ENCODE results near the gene APRT. TPM values are rescaled to one million over a fixed set of nuclear protein-coding genes. Genes with fewer than 3 reads are reported as not detected.

APRT gene
- total RNA-seq, 4 donors from 2014 or later, result 74.8 to 135 (median 101) TPM

DNA sequence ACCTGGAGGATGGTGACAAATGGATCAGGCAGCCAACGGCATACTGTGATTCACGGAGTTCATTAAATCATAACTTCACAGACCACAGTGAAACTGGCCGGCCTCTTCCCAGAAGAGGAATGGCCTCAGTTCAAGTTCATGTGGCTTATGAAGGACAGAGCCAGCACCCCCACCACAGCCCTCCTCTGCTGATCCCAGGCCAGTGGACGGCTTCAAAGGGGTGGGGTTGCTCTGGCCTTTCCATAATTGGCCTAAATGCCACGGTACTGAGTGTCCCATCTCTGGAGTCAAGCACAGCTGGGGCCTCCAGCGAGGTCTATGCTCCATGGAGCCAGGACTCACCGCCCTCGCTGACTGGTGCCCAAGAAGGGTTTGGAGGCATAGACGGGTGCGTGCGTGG is 23.7 kb upstream of the APRT start:
- TF ChIP-seq, protein P1, sequence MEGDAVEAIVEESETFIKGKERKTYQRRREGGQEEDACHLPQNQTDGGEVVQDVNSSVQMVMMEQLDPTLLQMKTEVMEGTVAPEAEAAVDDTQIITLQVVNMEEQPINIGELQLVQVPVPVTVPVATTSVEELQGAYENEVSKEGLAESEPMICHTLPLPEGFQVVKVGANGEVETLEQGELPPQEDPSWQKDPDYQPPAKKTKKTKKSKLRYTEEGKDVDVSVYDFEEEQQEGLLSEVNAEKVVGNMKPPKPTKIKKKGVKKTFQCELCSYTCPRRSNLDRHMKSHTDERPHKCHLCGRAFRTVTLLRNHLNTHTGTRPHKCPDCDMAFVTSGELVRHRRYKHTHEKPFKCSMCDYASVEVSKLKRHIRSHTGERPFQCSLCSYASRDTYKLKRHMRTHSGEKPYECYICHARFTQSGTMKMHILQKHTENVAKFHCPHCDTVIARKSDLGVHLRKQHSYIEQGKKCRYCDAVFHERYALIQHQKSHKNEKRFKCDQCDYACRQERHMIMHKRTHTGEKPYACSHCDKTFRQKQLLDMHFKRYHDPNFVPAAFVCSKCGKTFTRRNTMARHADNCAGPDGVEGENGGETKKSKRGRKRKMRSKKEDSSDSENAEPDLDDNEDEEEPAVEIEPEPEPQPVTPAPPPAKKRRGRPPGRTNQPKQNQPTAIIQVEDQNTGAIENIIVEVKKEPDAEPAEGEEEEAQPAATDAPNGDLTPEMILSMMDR (IDR thresholded peaks at IDR 0.05; ENCODE audit: low read depth), result no peak

DNA sequence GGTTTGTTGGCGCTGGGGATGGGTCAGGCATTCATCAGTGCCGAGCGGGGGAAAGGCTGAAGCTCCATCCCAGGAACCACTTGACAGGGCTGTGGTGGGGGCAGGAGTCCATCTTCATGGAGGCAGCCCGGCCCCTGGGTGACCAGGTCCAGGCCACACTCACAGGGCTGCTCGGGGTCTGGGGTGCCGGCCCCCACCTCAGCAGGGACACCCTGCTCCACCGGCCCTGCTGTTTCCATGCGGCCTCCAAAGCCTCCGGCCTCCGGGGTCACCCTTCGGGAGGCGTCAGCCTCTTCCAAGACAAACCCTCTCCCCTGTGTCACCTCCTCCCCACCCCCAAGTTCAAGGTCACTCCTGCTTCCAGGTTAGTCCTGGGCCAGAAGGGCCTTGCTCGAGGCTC is 22.9 kb upstream of the APRT start:
- TF ChIP-seq, protein P1 (IDR thresholded peaks at IDR 0.05; ENCODE audit: low read depth), result no peak

DNA sequence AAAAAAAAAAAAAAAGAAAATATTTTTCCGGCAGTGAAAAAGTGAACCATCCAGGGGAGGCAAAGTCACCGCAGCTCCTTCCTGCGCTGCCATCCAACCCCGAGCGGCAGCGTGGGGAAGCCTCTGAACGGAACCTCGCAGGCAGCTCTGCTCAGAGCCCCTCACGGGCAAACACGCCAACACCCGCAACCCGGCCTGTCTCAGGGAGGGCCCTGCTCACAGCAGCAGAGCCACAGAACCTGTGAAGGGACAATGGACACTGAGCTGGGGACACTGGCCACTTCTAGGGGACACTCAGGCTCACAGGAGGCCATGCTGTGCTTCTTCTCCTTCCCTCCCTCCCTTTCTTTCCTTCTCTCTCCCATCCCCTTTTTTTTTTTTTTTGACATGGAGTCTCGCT is 21.4 kb upstream of the APRT start:
- TF ChIP-seq, protein P1 (IDR thresholded peaks at IDR 0.05; ENCODE audit: low read depth), result no peak

DNA sequence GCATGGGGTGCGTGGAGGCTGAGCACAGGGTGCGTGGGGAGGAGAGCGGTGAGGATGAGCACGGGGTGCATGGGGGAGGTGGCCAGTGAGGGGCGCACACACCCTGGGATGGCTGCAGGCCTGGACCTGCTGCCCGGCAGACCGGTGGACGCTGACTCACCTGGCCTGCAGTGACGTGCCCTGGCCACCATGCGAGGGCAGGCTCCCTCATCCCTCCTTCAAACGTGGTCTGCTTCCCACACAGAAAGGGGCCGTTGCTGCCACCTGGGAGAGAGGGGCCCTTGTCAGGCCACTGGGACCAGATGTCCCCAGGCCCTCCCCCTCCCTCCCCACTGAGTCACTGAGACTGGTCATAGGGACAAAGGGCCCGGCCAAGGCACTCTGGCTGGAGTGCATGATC is 20.1 kb upstream of the APRT start:
- TF ChIP-seq, protein P1 (IDR thresholded peaks at IDR 0.05; ENCODE audit: low read depth), result no peak

DNA sequence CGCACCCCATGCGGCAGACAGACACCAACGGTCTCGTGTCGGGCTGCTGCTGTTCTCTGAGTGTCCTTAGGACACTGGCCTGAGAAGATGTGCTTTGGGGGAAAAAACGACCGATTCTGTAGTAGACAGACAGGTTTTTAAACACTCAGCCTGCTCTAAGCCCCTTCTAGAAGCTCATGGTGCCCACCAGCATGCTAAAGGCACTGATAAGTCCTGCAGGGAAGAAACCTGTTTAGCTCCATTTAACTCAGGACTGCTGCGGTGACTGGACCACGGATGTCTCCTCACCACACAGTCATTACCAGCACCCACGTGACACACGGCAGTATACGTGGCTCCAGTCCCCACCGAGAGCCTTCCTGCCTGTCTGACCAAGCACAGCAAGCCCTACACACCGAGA is 19.1 kb upstream of the APRT start:
- TF ChIP-seq, protein P1 (IDR thresholded peaks at IDR 0.05; ENCODE audit: low read depth), result no peak

DNA sequence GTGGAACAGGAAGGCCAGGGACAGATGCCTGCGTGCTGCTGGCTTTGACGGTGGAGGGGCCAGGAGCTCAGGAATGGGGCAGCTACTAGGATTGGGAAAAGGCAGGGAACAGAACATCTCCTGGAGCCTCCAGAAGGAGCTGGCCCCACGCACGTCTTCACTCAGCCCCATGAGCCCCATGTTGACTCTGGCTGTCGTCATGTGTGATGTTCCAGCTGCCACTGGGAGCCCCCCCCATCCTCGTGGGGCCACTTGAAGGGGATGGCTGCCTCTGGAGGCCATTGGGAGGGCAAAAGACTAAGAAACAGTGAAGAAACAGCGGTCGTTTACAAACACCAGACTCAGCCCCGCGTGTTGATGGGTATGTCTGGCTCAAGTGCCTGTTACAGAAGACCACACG is 18.5 kb upstream of the APRT start:
- TF ChIP-seq, protein P1 (IDR thresholded peaks at IDR 0.05; ENCODE audit: low read depth), result no peak

DNA sequence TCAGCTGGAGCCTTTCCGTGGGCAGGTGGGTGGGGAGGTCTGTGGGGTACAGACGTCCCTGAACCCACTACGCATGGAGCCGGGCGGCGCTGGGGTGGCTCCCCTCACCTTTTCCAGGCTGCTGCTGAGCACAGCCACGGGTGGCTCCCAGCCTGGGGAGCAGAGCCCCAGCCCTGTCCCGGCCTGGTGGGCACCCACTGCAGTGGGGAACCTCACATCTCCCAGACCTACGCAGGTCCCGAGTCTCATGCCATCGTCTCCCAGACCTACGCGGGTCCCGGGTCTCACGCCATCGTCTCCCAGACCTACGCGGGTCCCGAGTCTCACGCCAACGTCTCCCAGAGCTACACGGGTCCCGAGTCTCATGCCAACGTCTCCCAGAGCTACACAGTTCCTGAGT is 17.0 kb upstream of the APRT start:
- TF ChIP-seq, protein P1 (IDR thresholded peaks at IDR 0.05; ENCODE audit: low read depth), result no peak

All from subcutaneous adipose tissue (tissue), 4 donors.